NCI-H446 (cell line): ENCODE data around the gene DDAH1.
"Not testable (repeated sequence)": the region's sequence is repeated elsewhere in the genome, so short reads cannot be mapped to it uniquely, and the experiment has no call there.

Experiments
- DNase-seq, 2 experiments: peaks; one replicate each; lab custom pipeline; 2025; lab: John Stamatoyannopoulos, UW

The DDAH1 gene

DNA sequence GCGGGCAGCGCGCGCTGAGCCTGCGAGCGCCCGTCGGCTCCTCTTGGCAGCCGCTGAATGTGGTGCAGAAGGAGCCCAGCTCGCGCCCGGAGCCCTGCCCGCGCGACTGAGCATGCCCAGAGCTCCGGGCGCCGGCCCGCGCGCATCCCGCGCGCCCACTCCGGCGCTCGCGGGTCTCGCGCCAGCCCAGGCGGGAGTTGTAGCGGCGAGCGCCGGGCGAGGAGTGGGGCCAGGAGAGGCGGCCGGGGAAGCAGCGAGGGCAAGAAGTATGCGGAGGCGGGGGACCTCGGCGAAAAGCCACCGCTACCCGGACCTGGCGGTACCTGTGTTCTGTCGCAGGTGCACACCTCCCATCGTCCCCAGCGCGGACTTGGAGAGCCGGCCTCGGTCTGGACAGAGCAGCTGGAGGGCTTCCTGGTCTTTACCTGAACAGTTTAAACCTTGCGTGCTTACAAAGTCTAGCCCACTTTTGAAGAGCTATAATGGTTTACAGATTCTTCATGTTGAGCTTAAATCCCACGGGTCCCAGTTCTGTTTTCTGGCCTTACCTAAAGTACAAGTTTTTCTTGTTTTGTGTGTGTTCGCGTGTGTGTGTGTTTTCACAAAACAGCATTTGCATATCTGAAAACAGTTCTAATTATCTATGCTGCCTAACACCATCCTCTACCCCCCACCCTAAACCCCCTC, at the start of gene DDAH1:
DDAH1 (minus strand) TSS at position 61 of the 687 bp plus-strand sequence. CDS start 114 bp downstream, outside the sequence.
- peak in 1 of 2 experiments; percentile 91 for DNase-seq

DNA sequence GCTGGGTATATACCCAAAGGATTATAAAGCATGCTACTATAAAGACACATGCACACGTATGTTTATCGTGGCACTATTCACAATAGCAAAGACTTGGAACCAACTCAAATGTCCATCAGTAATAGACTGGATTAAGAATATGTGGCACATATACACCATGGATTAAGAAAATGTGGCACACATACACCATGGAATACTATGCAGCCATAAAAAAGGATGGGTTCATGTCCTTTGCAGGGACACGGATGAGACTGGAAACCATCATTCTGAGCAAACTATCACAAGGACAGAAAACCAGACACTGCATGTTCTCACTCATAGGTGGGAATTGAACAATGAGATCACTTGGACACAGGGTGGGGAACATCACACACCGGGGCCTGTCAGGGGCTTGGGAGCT, 49.0 kb upstream of the DDAH1 start:
- not testable (repeated sequence) for DNase-seq

DNA sequence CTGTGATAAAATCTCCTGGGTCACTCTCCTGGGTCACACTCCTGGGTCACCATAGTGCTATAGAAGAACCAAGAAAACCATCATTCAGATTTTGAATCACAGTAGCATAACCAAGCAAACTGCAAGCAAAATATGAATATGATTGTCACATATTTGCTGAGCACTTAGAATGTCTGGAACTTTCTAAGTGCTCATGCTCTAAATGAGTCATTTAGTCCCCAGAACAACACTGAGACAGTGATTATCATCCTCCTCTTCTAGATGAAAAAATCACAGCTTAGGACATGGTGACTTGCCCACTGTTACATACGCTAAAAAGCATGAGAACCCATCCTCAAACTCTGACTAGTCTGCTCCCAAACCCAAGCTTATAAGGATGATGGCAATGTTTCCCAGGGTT, 39.5 kb upstream of the DDAH1 start:
- DNase-seq: no peak

DNA sequence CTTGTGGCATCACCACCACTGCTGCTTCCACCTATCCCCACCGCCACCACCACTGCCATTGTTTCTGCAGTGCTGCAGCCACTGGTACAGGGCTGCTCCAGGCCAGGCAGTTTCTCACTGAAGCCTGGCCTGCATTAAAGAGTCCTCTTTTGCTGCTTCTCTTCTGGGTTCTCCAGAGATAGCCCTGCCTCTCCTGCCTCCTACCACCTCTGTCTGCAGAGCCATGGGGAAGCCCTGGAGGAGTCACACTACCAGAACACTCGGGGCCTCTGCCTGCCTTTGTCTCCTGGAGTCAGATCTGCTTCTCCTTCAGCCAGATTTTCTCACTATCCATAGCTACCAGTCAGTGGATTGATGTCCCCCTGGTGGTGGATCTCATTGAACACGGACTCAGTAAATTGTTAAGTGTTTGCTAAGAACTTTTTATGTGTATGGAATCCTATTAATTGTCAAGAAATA, 37.7 kb upstream of the DDAH1 start:
- peak; percentile 53 to 79 for DNase-seq

DNA sequence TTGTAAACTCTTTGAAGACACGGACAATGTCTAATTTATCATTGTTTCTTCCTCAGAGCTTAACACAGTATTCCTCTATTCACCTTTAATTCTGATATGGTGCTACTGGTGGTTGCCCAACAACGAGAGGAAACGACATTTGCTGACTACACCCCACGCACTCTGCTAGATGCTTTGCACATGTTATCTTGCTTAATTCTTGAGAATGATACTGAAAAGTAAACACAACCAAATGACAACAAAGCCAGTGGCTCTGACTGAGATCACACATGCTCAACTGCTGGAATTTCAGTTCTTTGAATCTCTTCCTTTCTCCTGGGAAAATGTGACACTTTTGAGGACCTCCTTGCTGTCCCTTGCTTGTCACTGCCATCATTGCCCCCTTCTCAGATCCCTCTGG, 37.2 kb upstream of the DDAH1 start:
- DNase-seq: no peak

DNA sequence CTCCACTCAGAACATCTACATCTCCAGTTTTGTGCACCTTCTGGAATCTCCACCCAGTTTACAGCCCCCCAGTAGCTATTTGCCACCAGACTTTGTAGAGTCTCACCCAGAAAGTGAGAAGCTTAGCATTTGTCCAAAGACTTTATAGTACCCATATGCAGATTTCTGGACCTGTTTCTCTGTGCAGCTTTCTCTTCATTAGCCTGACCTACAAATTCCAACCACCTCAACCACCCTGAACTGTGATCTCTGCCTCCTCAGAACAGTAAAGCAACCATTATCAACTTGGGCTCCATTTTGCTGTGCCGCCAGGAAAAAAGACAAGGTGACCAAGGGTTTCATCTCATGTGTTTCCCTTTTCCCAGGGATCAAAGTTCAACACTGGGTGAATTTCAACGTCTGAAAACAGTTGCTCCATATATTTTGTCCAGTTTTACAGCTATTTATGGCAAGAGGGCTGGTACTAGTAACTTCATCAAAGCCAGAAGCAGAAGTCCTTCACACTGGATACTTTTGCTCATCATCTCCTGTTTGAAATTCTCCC, 36.5 kb upstream of the DDAH1 start:
- DNase-seq: no peak

DNA sequence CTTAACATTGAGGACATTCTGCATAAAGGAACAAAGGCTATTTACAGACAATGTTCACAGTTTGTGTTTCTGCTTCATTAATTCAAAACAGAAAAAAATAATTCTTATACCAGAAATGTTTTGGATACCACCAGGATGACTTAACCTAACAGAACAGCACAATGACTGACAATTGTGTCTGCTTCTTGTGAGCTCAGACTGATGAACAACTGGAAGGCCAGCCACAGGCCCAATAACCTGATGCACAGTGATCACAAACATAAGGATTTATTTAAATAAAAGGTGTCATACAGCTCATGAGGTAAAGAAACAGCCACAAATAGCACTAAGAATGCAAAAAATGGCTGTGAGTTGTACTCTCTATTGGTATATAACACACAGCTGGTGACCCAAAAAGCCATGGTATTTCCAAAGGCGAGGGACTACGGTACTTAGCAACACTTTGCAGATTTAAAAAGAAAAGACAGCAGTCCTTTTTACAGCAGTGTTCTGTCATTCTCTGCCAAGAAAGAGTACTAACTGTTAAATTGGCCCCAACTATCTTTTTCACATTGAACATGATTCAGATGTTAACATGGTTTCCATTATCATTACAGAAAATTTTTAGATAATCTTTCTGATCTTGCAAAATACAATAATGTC, 32.1 kb upstream of the DDAH1 start:
- DNase-seq: no peak

DNA sequence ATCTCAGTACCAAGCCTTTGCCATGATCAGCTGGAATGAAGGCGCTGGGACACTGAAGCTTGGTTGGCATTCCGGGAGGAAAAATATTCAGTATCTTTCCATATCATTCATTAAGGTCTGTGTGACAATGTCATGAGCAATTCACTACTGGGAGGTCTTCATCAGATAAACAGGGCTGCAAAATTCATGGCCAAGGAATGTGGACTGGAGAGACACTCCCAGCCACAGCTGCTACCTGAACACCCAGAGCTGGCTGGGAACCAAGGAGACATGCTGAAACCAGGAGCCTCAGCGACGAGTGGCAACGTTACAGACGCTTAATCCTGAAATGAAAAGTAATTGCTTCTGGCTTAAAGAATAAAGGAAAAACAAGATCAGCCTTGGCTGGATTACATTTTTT, 30.6 kb upstream of the DDAH1 start:
- DNase-seq: peak in 1 of 2 experiments; percentile 52

DNA sequence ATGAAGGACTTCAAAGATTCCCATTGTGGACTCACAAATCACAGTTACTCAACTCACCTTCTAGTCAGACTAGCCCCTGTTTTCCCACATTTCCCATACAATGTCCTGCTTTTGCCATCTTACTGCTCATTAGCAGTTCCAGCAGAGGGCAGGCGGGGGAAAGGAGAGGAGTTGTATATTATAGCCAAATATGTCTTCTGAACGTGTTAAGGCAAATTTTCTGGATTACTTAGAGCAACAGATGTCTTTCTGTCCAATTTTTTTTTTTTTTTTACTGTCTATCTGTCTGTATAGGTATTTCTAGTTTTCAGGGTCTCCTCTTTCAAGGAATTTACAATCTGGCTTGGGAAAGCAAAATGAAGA, 29.9 kb upstream of the DDAH1 start:
- DNase-seq: no peak

DNA sequence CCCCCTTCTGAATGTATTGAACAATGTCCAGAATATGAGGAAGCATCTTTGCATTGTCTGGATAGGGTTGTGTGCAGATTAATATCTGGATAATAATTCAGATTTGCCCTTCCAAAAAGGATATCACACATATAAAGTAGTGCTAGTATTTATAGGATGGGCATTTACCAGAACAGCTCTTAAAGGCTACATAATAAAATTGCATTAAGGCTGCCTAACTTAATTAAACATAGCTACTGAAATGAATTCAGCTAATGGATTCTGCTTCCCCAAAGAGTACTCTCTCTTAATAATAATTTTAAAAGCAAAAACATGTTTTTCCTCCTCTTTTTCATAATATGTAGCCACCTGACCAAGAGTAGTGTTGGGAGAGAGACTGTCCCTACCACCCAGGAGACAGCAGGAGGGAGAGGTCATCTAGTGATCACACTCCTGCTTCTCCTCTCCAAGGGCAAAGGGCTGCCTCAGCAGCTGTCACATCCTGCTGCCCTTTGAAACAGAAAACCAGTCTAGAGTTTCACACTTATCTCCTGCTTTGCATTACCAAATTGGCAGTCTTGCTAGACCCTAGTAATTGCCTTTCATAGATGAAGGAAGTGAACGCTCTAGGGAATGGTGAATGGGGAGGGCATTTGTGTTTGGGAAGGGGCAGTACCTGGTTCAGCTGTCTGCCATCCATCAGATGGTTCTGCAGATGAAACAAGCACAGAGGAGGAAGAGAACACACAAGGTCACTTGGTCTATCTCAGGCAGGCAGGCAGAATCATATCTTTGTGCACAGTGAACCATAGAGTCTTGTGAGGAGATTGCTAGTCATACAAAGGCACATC, 29.3 kb upstream of the DDAH1 start:
- DNase-seq: no peak

DNA sequence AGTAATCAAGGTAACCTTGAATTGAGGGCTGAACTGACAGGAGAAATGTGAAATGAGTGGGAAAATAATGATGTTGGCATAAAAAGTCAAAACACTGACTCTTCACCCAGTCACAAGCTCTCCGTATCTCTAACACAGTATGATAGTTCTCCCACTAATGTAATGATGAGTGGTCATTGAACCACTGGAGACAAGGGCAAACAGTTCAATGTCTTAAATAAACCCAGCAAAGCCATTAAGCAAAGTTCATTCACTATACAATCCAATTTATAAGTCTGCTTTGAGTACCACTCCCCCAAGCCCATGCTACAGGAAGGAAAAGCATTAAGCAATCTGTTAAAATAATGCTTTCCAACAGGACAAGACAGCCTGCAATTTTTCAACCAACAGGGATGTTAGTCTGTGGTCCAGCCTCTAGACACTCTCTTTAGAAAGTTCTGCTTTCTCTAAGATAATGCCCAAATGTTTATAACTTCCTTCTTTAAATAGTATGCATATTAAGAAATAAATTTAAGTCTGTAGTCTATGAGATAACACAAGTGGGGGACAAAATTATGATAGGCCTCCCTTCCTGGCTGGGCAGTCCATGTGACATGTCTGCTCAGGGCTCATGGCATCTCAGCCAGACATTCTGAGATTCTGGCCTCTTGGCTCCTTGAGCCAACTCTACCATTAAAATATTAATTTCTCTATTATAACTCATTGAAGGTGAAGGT, 25.5 kb upstream of the DDAH1 start:
- DNase-seq: no peak

DNA sequence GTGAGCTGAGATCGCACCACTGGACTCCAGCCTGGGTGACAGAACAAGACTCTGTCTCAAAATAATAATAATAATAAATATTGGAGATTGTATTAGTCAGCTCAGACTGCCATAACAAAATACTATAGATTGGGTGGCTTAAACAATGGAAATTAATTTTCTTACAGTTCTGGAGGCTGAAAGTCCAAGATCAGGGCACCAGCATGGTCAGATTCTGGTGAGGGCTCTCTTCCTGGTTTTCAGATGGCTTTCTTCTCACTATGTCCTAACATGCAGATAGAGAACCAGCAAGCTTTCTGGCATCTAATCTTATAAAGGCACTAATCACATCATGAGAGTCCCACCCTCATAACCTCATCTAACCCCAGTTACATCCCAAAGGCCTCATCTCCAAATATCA, 23.2 kb upstream of the DDAH1 start:
- no peak for DNase-seq

DNA sequence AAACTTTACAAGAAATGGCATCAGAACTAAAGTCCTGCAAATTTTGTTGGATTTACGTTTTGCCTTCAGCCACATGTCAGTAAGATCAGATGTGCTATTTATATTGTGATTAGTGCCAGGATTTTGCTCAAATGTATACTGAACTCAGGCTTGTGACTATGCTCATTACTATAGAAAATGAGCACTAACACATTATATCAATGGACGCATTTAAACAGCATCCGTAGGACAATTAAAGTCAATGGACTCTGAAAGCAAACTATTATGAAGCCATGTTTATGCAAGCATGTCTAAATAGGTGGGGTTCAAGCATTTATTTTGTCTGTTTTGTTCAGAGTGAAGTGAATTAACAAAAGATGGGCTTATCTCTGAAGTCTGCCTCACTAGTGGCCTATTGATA, 20.6 kb upstream of the DDAH1 start:
- DNase-seq: no peak

DNA sequence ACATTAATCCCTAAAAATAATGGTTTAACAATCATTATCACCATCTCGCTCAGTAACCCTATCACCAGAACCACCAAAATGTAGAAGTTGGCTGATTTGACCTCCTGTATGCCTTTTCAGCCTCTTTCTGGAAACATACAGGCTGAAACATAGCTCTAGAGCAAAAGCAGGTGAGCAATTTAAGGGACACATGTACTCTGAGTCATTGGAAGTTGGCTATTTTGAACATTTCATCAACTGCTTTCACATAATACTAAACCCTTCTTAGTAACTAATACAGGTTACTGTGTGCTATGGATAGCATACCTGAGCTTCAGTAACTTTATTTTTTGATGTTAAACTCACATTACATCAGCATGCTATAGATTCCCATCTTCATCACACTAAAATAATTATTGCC, 19.8 kb upstream of the DDAH1 start:
- DNase-seq: no peak

DNA sequence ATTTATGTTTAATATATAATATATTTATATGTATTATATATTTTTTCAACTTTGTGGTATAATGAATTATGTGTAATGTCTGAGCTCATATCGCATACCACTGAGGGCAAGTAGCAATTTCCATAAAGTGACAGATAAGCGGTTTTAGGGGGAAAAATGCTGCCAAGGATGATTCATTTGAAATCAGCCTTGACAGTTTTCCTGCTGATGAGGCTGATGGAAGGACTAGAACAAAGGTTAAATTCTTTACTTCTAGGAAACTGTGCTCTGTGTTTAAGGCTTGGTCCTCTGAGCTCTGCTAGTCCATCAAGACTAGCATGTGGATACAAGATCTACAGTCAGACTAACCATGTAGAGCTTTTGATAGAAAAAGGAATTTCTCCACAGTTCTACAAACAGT, 19.3 kb upstream of the DDAH1 start:
- no peak for DNase-seq

DNA sequence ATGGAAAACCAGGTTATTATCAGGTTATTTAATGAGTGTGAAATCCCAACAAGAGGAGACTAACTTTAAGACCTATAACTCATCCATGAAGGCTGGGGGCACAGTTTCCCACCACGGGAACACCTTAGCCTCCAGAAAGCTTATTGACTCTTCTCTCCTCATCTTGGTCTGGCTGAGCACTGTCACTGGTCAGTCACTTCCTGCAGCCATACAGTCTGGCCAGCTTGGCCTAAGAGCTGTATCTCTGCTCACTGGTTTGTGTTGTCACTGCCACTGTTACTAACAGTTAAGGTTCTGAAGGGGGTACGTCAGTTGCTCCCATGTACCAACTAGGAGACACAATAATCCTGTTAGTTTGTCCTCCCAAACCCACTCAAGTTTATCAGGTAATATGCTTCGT, 16.7 kb upstream of the DDAH1 start:
- no peak for DNase-seq

DNA sequence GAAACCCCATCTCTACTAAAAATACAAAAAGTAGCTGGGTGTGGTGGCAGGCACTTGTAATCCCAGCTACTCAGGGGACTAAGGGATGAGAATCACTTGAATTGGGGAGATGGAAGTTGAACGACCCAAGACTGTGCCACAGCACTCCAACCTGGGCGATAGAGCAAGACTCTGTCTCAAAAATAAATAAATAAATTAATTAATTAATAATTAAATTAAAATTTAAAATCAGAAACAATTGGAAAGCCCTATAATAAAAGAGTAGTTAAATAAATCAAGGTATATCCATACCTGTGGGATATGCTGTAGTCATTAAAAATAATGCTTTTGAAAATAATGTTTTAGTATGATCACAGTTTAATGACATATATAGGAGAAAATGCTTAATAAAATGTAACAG, 15.6 kb upstream of the DDAH1 start:
- no peak for DNase-seq

DNA sequence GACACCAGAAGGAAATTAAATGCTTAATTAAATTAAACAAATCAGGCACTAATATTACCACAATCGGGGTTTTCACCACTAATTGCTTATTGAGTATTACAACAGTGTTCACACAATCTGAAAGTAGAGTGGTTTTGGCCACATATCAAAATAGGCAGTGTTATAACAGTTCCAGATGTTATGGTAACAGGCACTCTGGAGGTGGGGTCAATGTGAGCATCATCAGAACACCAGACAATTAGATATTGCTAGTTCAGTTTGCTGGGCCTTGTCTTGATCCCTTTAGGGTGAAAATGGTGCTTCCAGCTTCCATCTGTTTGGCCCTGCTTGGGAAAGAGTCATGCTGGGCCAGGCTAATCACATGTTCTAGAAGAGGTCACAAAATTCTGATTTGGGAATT, 14.5 kb upstream of the DDAH1 start:
- DNase-seq: no peak

DNA sequence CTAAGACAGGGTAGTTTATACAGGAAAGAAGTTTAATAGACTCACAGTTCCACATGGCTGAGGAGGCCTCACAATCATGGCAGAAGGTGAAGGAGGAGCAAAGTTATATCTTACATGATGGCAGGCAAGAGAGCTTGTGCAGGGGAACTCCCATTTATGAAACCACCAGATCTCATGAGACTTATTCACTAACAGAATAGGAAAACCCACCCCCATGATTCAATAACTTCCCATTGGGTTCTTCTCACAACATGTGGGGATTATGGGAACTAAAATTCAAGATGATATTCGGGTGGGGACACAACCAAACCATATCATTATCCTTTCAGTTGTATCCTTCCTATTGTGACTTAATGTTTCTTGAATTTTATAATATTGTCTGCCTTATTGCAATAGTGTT, 13.4 kb upstream of the DDAH1 start:
- DNase-seq: no peak

DNA sequence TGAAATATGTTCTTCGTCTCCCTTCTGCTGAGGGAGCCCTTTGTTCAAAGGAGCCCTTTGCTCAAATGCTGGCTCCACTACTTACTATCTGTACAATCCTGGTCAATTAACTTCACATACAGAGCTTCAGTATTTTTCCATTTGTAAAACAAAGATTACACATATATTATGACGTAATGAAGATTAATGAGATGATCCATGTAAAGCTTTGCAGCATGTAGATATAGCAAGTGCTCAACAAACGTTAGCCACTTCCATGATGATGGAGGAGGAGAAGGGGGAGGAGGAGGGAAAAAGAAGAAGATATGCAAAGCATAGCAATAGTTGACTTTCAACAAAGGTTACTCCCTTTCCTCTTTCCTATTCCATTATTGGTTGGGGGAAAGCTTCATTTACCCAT, 10.1 kb upstream of the DDAH1 start:
- DNase-seq: no peak

DNA sequence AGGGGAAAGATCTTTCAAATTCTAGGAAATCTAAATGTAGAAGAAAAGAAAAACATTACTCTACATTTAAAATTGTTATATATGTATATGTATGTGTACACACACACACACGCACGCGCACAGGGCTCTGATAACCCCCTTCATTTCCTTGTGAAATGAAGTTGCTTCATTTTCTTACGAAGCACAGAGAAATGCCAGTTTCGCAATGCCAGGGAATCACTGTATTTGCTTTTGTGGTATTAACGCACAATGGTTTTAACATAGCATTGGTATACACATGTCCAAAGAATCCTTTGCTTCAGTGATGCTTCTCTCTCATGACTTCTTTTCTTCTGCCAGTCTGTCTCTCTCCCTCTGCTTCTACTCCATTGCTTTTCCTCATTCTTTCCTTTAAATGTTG, 8.4 kb upstream of the DDAH1 start:
- DNase-seq: no peak

DNA sequence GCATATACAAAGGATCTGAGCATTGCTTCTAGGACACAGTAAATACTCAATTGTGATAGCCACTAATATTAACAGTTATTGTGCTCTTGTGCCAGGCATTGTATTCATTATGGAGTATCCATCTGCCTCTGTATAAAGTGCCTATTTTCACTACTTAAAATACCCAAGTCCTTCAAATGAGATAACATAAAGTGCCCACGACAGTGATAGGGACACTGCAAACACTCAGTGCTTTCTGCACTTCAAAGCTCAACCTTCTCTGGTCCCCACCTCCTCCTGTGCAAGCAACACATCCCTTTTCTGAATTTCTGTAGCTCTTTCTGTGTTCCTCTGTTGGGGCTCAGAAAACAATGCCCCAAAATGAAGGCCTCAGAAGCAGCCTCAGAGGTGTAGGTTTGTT, 6.6 kb upstream of the DDAH1 start:
- DNase-seq: no peak
